HL-60 (cell line): Measurements from ENCODE around the gene ARSG.
"Not testable (repeated sequence)": the region's sequence is repeated elsewhere in the genome, so short reads cannot be mapped to it uniquely, and the experiment has no call there.

Source experiments
- DNase-seq, 2 experiments: peaks; one replicate each; pipeline ENCODE4 v3.0.0-alpha.2; 2010 to 2020; ENCODE audit warnings: low read depth in 1 of 2, low spot score in 1 of 2
- H3K27ac ChIP-seq: fragments of 250-450 bp; sonication (Bioruptor Pico); replicated peaks from 2 replicates; pipeline ENCODE4 v1.5.1; 2020; ENCODE audit warnings: mild to moderate bottlenecking, moderate library complexity
- H3K27me3 ChIP-seq: fragments of 250-450 bp; sonication (Bioruptor Pico); 2 replicates; pipeline ENCODE4 v1.5.1; 2021; ENCODE audit warnings: mild to moderate bottlenecking, moderate library complexity; ENCODE audit not compliant: insufficient read depth, poor library complexity, severe bottlenecking
- H3K4me3 ChIP-seq: replicated peaks from 2 replicates; pipeline ENCODE4 v1.5.1; 2011; ENCODE audit warnings: mild to moderate bottlenecking, control low read depth, low read length; ENCODE audit not compliant: insufficient read depth
- GABPA ChIP-seq: IDR thresholded peaks from 2 replicates; pipeline ENCODE4 v1.6.1; 2012; ENCODE audit warnings: low read depth
- POLR2AphosphoS5 ChIP-seq: IDR thresholded peaks from 2 replicates; pipeline ENCODE4 v1.6.1; 2012; ENCODE audit warnings: low read depth
- SPI1 ChIP-seq: IDR thresholded peaks from 2 replicates; pipeline ENCODE4 v1.6.1; 2012; ENCODE audit warnings: low read depth, mild to moderate bottlenecking, borderline replicate concordance
- TF ChIP-seq, protein P1 (sequence below): IDR thresholded peaks from 2 replicates; pipeline ENCODE4 v1.6.1; 2012; ENCODE audit warnings: low read depth; ENCODE audit not compliant: insufficient replicate concordance
- TF ChIP-seq, protein P2 (sequence below): IDR thresholded peaks from one replicate; pipeline ENCODE4 v1.5.1; 2011; ENCODE audit warnings: low read length, control low read depth, inconsistent platforms; ENCODE audit not compliant: insufficient read depth

ARSG gene

DNA sequence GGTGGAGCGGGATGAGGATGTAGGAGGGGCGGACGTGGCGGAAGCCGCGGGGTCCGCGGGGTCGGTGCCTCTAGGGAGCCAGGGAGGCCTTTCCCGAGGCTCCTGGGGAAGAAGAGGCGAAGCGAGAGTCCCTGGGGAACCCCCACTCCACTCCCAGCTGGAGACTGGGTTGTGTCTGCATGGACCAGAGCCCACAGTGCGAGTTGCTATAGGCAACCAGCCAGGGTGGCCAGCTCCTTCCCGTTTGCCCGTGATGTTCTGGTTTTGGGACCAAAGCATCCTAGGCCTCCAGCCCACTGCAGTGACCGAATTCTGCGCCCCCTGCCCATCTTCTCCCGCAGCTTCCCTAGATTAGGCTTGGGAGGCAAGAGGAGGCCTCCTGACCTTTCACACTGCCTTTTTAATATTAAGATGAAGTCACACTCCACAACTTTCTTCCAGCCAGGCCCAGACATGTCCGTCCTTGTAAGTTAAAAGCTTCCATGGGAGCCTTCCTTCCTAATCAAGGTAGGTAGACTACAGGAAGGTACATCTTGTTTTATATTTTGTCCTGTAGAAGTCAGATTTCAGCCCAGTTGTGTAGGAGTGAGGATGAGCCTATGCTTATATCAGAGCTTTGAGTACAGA lies 43.0 kb upstream of the ARSG start:
- Histone ChIP-seq H3K27me3 (no peaks in the 10 kb centered on the region), H3K4me3 (peak overlapping the region; percentile 96), H3K27ac (peak overlapping the region; percentile 87)
- no peak for DNase-seq
- TF ChIP-seq, protein P1, sequence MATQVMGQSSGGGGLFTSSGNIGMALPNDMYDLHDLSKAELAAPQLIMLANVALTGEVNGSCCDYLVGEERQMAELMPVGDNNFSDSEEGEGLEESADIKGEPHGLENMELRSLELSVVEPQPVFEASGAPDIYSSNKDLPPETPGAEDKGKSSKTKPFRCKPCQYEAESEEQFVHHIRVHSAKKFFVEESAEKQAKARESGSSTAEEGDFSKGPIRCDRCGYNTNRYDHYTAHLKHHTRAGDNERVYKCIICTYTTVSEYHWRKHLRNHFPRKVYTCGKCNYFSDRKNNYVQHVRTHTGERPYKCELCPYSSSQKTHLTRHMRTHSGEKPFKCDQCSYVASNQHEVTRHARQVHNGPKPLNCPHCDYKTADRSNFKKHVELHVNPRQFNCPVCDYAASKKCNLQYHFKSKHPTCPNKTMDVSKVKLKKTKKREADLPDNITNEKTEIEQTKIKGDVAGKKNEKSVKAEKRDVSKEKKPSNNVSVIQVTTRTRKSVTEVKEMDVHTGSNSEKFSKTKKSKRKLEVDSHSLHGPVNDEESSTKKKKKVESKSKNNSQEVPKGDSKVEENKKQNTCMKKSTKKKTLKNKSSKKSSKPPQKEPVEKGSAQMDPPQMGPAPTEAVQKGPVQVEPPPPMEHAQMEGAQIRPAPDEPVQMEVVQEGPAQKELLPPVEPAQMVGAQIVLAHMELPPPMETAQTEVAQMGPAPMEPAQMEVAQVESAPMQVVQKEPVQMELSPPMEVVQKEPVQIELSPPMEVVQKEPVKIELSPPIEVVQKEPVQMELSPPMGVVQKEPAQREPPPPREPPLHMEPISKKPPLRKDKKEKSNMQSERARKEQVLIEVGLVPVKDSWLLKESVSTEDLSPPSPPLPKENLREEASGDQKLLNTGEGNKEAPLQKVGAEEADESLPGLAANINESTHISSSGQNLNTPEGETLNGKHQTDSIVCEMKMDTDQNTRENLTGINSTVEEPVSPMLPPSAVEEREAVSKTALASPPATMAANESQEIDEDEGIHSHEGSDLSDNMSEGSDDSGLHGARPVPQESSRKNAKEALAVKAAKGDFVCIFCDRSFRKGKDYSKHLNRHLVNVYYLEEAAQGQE = no peak
- TF ChIP-seq GABPA (no peak), SPI1 (no peak), POLR2AphosphoS5 (no peak)
- TF ChIP-seq, protein P2, sequence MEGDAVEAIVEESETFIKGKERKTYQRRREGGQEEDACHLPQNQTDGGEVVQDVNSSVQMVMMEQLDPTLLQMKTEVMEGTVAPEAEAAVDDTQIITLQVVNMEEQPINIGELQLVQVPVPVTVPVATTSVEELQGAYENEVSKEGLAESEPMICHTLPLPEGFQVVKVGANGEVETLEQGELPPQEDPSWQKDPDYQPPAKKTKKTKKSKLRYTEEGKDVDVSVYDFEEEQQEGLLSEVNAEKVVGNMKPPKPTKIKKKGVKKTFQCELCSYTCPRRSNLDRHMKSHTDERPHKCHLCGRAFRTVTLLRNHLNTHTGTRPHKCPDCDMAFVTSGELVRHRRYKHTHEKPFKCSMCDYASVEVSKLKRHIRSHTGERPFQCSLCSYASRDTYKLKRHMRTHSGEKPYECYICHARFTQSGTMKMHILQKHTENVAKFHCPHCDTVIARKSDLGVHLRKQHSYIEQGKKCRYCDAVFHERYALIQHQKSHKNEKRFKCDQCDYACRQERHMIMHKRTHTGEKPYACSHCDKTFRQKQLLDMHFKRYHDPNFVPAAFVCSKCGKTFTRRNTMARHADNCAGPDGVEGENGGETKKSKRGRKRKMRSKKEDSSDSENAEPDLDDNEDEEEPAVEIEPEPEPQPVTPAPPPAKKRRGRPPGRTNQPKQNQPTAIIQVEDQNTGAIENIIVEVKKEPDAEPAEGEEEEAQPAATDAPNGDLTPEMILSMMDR = no peak

DNA sequence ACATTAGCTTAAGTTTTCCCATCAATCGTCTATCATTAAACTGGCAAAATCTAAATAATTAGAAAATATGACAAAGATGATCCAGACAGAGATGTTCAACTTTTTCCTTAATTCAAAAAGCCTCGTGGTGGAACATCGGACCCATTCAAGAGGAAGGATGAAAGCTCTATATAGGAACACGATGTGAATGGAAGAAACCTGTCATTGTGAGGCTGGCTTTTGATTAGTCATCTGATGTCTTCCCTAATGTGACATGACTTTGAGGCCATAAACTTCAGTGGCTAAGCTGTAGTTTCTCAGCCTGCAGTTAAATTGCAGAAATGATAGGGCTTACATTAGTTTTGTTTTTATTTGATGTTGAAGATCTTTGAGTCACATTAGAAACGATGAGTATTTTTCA lies 42.4 kb upstream of the ARSG start:
- no peak overlapping the region for H3K4me3 ChIP-seq

DNA sequence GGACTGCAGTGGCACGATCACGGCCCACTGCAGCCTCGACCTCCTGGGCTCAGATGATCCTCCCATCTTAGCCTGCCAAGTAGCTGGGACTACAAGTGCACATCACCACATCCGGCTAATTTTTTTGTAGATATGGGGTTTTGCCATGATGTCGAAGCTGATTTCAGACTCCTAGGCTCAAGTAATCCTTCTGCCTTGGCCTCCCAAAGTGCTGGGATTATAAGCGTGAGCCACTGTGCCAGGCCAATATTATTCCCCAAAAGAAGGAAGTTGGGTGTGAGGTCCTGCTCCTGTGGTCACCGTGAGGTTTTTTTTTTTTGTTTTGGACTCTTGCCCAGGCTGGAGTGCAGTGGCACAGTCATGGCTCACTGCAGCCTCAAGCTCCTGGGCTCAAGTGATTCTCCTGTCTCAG lies 41.9 kb upstream of the ARSG start:
- TF ChIP-seq, protein P2 = no peak
- no peak for TF ChIP-seq GABPA
- TF ChIP-seq SPI1 = peak; percentile 47; the same call in 1 of the 2 replicates
- TF ChIP-seq POLR2AphosphoS5 = peak; percentile 64
- no peak overlapping the region for H3K27ac ChIP-seq
- peak in 1 of 2 experiments; percentile 59 for DNase-seq
- H3K4me3 ChIP-seq = no peak overlapping the region
- no peaks in the 10 kb centered on the region for H3K27me3 ChIP-seq

More for the DNA sequence above, 42.4 kb upstream of the ARSG start:
- TF ChIP-seq GABPA (no peak), SPI1 (no peak), POLR2AphosphoS5 (no peak)
- TF ChIP-seq, protein P1 = no peak
- TF ChIP-seq, protein P2 = no peak
- Histone ChIP-seq H3K27ac (peak overlapping the region; percentile 87), H3K27me3 (no peaks in the 10 kb centered on the region)
- peak in 1 of 2 experiments; percentile 19 for DNase-seq

DNA sequence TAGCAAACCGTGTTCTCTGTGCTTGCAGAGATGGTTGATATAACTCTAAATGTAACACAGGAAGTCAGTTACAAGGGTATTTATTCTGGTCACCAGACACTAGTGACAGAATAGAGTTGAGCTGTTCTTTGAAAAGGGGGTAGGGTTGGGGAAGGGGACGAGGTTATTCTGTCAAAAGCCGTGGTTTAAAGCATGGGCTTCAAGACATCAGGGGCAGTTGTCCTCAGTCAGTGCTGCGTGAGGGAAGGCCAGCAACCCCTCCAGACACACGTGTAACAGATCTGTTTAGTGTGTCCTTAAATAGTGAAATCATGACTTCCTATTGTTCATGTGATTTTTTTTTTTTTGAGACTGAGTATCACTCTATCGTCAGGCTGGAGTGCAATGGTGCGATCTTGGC lies 37.9 kb upstream of the ARSG start:
- not testable (repeated sequence) for H3K27me3 ChIP-seq, H3K27ac ChIP-seq, DNase-seq, H3K4me3 ChIP-seq
